NCI-H1105 treated with DMSO at 0.1 percent for 48 hours (cell line): ENCODE data around the gene CCL24.
"Not testable (repeated sequence)": the region's sequence is repeated elsewhere in the genome, so short reads cannot be mapped to it uniquely, and the experiment has no call there.

Source experiments
- DNase-seq: peaks from one replicate; lab custom pipeline; 2025; lab: John Stamatoyannopoulos, UW

CCL24 gene

GRCh38 chr7:75780647-75781273, 32.8 kb downstream of the CCL24 start:
- not testable (repeated sequence) for DNase-seq

GRCh38 chr7:75779516-75779915, 34.1 kb downstream of the CCL24 start:
- not testable (repeated sequence) for DNase-seq

GRCh38 chr7:75779035-75779434, 34.6 kb downstream of the CCL24 start:
- not testable (repeated sequence) for DNase-seq

GRCh38 chr7:75776295-75776971, 37.2 kb downstream of the CCL24 start:
- no peak for DNase-seq

GRCh38 chr7:75773958-75774357, 39.6 kb downstream of the CCL24 start:
- not testable (repeated sequence) for DNase-seq

- DNase-seq: no peak
Observed at GRCh38 chr7:75772081-75773077, 41.2 kb downstream of the CCL24 start, which contains the start of gene CCL26. CCL26 (minus strand) TSS chr7:75772211; CDS start chr7:75772176, 35 bp downstream.

- DNase-seq: no peak
Observed at GRCh38 chr7:75771224-75771623, 42.4 kb downstream of the CCL24 start.

- peak; percentile 72 for DNase-seq
Observed at GRCh38 chr7:75762350-75762917, 51.2 kb downstream of the CCL24 start.

- not testable (repeated sequence) for DNase-seq
Observed at GRCh38 chr7:75761801-75762200, 51.8 kb downstream of the CCL24 start.
